ENCODE results near the gene PDE11A.

PDE11A gene

DNA sequence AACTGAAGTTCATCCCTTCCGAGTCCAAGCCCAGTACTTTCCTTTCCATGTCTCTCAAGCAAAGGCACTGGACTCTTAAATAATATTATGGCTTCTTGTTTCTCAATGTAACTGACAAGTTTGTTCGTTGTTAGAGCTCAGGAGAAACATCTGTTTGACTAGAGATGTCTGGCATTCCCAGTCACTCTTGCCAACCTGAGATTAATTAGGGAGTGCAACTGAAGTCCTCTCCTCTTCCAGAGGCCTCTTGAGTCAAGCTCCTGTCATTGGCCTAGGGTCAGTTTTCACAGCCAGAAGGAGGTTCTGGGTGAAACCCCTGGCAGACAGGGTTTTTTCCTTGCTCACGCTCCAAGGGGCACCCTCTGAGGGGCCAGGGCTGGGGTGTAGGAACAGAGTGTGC, 483.9 kb downstream of the PDE11A start:
- no peak for DNase-seq

- no peak for DNase-seq
Observed at GRCh38 chr2:177587371-177587770, 485.2 kb downstream of the PDE11A start.

GRCh38 chr2:177586154-177586553, 486.4 kb downstream of the PDE11A start:
- DNase-seq = no peak

GRCh38 chr2:177585234-177585863, 487.2 kb downstream of the PDE11A start:
- DNase-seq = no peak

- DNase-seq = no peak
Observed at GRCh38 chr2:177584030-177584692, 488.4 kb downstream of the PDE11A start.

DNA sequence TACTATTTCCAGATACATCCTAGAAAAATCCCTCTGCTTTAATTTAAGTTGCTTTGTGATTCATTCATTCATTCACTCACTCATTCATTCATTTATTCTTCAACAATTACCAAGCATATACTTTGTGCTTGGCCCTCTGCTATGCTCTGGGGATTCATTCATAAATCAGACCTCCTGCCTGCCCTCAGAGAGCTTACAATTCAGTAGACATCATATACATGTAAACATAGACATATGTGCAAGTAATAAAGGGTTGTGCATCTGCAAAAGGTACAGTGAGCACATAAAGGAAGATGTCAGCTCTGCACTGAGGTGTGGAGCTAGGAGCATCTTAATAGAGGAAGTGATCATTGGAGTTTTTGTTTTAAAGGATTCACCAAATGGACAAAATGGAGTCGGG, 490.6 kb downstream of the PDE11A start:
- no peak for DNase-seq

DNA sequence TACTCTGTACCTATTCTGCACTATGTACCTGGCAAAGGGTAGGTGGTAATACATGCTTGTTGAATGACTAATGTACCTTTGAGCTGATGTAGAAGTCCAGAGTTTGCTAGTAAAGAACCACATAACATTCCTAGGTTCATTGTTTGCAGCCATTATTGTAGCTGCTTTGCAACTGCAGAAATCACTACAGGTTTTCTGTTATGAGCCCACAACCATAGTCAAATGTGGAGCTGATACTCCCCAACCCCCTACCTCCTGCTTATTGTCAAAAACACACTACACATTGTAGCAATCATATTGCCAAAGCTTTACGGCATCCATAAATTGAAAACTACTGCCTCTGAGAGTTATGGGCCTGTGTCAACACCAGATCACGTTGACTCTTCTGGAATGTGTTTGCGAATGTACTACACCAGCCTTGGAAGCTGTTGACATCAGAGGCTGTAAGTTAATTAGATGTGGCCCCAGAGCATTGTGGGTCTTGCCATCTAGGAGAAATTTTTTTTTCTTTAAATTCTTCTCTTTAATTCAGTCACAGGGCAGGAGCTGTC, 493.0 kb downstream of the PDE11A start:
- no peak for DNase-seq

- DNase-seq = no peak
Observed at GRCh38 chr2:177578454-177578853, 494.1 kb downstream of the PDE11A start.

GRCh38 chr2:177577075-177577474, 495.5 kb downstream of the PDE11A start:
- no peak for DNase-seq

DNA sequence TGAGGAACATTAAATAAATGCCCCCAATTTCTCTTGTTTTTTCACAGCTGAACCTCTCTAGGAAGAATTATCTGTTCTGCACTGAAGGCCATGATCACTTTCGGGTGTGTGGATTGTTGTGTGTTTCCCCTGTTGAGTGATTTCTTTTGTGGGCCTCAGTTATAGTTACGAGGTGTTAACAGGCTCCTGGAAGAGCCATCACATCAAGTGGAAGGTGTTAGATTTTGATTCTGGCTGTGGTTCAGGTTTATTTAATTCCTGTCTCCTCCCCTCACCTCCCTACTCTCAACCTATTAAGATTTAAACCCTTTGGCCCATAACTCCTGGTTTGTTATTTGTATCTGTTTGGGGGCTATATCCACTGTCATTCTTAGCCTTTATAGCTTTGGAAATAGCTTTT, 497.2 kb downstream of the PDE11A start:
- no peak for DNase-seq

DNA sequence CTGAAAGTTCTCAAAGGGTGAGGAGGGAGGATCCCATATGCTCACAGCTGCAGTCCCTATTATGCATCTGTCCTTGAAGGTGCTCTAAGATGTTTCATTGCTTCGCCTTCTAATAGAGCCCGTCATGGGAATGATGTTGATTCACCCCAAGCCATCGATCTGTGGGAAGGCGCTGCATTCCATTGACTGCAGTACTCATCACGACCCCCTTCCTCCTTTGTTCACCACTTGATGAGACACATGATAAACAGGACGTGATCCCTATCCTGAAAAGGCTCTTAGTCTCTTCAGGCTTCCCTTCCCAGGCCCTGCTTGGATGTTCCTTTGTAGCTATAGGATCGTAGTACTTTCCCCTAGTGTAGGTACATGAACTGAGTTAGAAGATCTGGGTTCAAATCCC, 498.2 kb downstream of the PDE11A start:
- DNase-seq = no peak
